IgD-negative memory B cell (primary cell): Measurements from ENCODE around the gene SLC26A11. TPM values are rescaled to one million over a fixed set of nuclear protein-coding genes. Genes with fewer than 3 reads are reported as not detected.
"Not testable (repeated sequence)": the region's sequence is repeated elsewhere in the genome, so short reads cannot be mapped to it uniquely, and the experiment has no call there.

Source experiments
- H3K27ac Mint-ChIP-seq, 3 donors: one replicate each; pipeline ENCODE4 v1.8.0; 2020 to 2022; ENCODE audit warnings: mild to moderate bottlenecking in 3 of 3, mixed read lengths in 3 of 3, moderate library complexity in 1 of 3
- H3K27me3 Mint-ChIP-seq: one replicate; pipeline ENCODE4 v1.8.0; 2021; ENCODE audit warnings: mixed read lengths
- H3K36me3 Mint-ChIP-seq: one replicate; pipeline ENCODE4 v1.8.0; 2020; ENCODE audit warnings: mild to moderate bottlenecking, mixed read lengths
- H3K4me1 Mint-ChIP-seq, 3 donors: one replicate each; pipeline ENCODE4 v1.8.0; 2020 to 2022; ENCODE audit warnings: mixed read lengths in 3 of 3, mild to moderate bottlenecking in 1 of 3
- H3K4me3 Mint-ChIP-seq, 4 donors: one replicate each; pipeline ENCODE4 v1.8.0; 2020 to 2022; ENCODE audit warnings: mild to moderate bottlenecking in 4 of 4, mixed read lengths in 4 of 4, moderate library complexity in 3 of 4
- H3K9me3 Mint-ChIP-seq, 3 donors: one replicate each; pipeline ENCODE4 v1.8.0; 2020 to 2021; ENCODE audit warnings: mixed read lengths in 3 of 3, mild to moderate bottlenecking in 1 of 3
- polyA plus RNA-seq: library from polyadenylated mRNA; unstranded; fragments of 300-500 nt; fragmentation: Illumina TruSeq; gene quantifications from one replicate; pipeline ENCODE4 v1.2.3, GENCODE V29; 2021

SLC26A11 gene
- polyA plus RNA-seq, 1 donor from 2014 or later, result 2.7 TPM

- Mint-ChIP-seq H3K4me1 (peaks cover 6 to 7% (median 7%) of the 10 kb centered on the region in 3 donors), H3K9me3 (no peaks in the 10 kb centered on the region), H3K4me3 (no peak overlapping the region), H3K27me3 (peaks cover 2% of the 10 kb centered on the region), H3K36me3 (no peaks in the 10 kb centered on the region), H3K27ac (no peak overlapping the region)
These were observed 32.6 kb downstream of the SLC26A11 start for GRCh38 chr17:80252871-80253270.

DNA sequence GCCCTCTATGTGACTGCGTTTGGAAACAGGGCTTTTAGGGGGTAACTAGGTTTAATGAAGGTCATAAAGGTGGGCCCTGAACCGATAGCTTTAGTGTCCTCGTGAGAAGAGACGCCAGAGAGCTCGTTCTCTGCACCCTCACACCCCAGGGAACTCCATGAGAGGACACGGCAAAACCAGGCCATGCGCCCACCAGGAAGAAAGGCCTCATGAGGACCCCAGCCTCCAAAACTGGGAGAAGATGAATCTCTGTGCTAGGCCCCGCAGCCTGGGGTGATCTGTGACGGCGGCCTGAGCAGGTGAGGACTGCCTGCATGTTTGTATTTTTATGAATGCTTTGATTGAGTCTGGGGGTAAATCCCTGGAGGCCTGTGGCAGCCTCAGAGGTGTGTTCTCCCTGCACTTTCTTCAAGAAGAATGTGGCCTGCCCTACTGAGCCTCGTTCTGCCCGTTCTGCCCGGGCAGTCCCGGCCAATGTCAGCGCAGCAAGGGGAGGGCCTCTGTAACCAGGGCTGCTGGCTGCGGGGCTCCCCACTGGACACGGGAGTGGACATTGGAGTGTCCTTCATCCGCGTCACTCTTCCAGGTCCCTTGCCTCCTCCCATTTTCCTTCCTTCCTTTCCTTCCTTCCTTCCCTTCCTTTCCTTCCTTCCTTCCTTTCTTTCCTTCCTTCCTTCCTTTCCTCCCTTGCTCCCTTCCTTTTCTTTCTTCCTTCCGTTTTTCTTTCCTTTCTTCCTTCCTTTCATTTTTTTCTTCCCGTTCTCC is 33.6 kb downstream of the SLC26A11 start:
- no peaks in the 10 kb centered on the region for H3K9me3 Mint-ChIP-seq
- peaks cover 12 to 14% (median 14%) of the 10 kb centered on the region in 3 donors for H3K4me1 Mint-ChIP-seq
- peak overlapping the region in 1 of 4 donors; percentile 79 for H3K4me3 Mint-ChIP-seq
- H3K27ac Mint-ChIP-seq, result no peak overlapping the region
- peaks cover 2% of the 10 kb centered on the region for H3K27me3 Mint-ChIP-seq
- H3K36me3 Mint-ChIP-seq, result no peaks in the 10 kb centered on the region

- Mint-ChIP-seq H3K4me3 (peak overlapping the region in 2 of 4 donors; percentile 79 to 80), H3K4me1 (peaks cover 17 to 18% (median 17%) of the 10 kb centered on the region in 3 donors), H3K27ac (peak overlapping the region in 2 of 3 donors; percentile 74 to 87), H3K27me3 (no peaks in the 10 kb centered on the region), H3K9me3 (no peaks in the 10 kb centered on the region), H3K36me3 (no peaks in the 10 kb centered on the region)
These were observed 34.4 kb downstream of the SLC26A11 start for GRCh38 chr17:80254396-80255251.

GRCh38 chr17:80256034-80256350 is 35.8 kb downstream of the SLC26A11 start:
- Mint-ChIP-seq H3K4me1 (peaks cover 17 to 21% (median 19%) of the 10 kb centered on the region in 3 donors), H3K27me3 (no peaks in the 10 kb centered on the region), H3K4me3 (peak overlapping the region in 1 of 4 donors; percentile 55), H3K9me3 (no peaks in the 10 kb centered on the region), H3K27ac (peak overlapping the region in 1 of 3 donors; percentile 87), H3K36me3 (no peaks in the 10 kb centered on the region)

DNA sequence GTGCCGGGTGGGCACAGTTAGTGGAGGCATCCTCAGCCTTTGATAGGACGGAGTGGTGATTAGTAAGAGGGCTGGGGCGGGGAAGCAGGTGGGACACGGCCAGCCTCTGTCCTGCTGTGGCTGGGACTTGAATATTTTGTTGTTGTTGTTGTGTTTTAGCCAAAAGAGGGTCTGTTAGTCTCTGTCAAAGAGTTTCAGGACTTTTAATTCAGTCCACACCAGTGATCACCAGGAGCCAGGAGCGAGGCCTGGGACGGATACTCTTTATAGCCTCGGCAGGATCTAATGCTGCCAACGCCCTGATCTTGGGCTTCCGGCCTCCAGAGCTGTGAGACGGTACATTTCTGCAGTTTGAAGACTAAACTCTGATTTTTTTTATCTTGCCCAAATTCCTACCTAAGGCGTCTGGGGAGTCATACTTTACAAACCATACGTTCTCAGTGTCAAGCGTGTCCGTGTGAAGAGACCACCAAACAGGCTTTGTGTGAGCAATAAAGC is 37.5 kb downstream of the SLC26A11 start:
- no peaks in the 10 kb centered on the region for H3K27me3 Mint-ChIP-seq

GRCh38 chr17:80258296-80258695 is 38.1 kb downstream of the SLC26A11 start:
- H3K9me3 Mint-ChIP-seq, H3K36me3 Mint-ChIP-seq, H3K27me3 Mint-ChIP-seq: not testable (repeated sequence)
- H3K4me3 Mint-ChIP-seq, result peak overlapping the region; percentile 84 to 90 (median 86)
- peak overlapping the region; percentile 76 to 97 (median 92) for H3K27ac Mint-ChIP-seq
- H3K4me1 Mint-ChIP-seq, result peaks cover 27 to 31% (median 30%) of the 10 kb centered on the region in 3 donors

More for the DNA sequence above, 37.5 kb downstream of the SLC26A11 start:
- Mint-ChIP-seq H3K9me3 (no peaks in the 10 kb centered on the region), H3K36me3 (no peaks in the 10 kb centered on the region), H3K4me1 (peaks cover 26 to 29% (median 28%) of the 10 kb centered on the region in 3 donors), H3K27ac (peak overlapping the region in 2 of 3 donors; percentile 76 to 92), H3K4me3 (peak overlapping the region in 2 of 4 donors; percentile 62 to 90)

- peaks cover 32 to 35% (median 34%) of the 10 kb centered on the region in 3 donors for H3K4me1 Mint-ChIP-seq
- H3K27me3 Mint-ChIP-seq, result no peaks in the 10 kb centered on the region
- H3K4me3 Mint-ChIP-seq, result peak overlapping the region; percentile 87 to 96 (median 92)
These were observed 39.3 kb downstream of the SLC26A11 start for GRCh38 chr17:80259457-80260068.

DNA sequence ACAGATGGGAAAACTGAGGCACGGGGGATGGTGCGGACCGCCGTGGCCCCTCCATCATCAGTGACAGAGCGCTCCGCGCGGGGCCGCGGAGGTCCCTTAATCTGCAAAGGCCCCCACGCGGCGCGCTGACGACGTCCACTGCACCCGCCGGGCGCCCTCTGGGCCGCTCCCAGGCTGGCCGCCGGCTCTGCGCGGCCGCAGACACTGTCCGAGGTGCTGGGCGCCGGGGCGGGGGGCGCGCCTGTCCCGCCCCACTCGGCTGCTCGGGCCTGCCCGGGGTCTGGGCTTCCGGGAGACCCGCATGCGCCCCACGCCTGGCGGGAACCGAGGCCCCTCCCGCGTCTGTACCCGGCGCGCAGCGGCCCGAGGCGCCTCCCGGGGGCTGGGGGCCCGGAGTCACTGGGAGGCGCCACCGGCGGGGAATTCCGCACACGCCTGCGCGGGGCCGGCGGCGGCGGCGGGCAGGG is 39.9 kb downstream of the SLC26A11 start:
- Mint-ChIP-seq H3K4me1 (peaks cover 29 to 34% (median 30%) of the 10 kb centered on the region in 3 donors), H3K27ac (peak overlapping the region; percentile 76 to 97 (median 92)), H3K27me3 (no peaks in the 10 kb centered on the region), H3K4me3 (peak overlapping the region; percentile 87 to 96 (median 92)), H3K36me3 (peaks cover 2% of the 10 kb centered on the region), H3K9me3 (no peaks in the 10 kb centered on the region)

More at GRCh38 chr17:80259457-80260068, 39.3 kb downstream of the SLC26A11 start:
- H3K36me3 Mint-ChIP-seq, result peaks cover 1% of the 10 kb centered on the region
- no peaks in the 10 kb centered on the region for H3K9me3 Mint-ChIP-seq
- H3K27ac Mint-ChIP-seq, result peak overlapping the region; percentile 76 to 97 (median 92)

GRCh38 chr17:80260791-80261158 is 40.5 kb downstream of the SLC26A11 start, which contains the start of gene RNF213:
Gene RNF213 (plus strand): TSS chr17:80260852. CDS start chr17:80263682, 2,830 bp downstream.
- peaks cover 34 to 39% (median 35%) of the 10 kb centered on the region in 3 donors for H3K4me1 Mint-ChIP-seq
- H3K27ac Mint-ChIP-seq, result peak within 1 kb of the TSS; percentile 77 to 97 (median 95)
- H3K4me3 Mint-ChIP-seq, result peak within 1 kb of the TSS; percentile 90 to 96 (median 94)
- peaks cover 2% of the 10 kb centered on the region for H3K36me3 Mint-ChIP-seq
- H3K27me3 Mint-ChIP-seq, result peaks cover 2% of the 10 kb centered on the region
- H3K9me3 Mint-ChIP-seq, result no peaks in the 10 kb centered on the region

GRCh38 chr17:80261159-80261894 is 41.1 kb downstream of the SLC26A11 start:
- no peaks in the 10 kb centered on the region for H3K9me3 Mint-ChIP-seq
- H3K4me3 Mint-ChIP-seq, result peak overlapping the region; percentile 81 to 94 (median 92)
- peak overlapping the region; percentile 77 to 97 (median 95) for H3K27ac Mint-ChIP-seq
- H3K36me3 Mint-ChIP-seq, result peaks cover 2% of the 10 kb centered on the region
- H3K27me3 Mint-ChIP-seq, result peaks cover 2% of the 10 kb centered on the region
- peaks cover 36 to 39% (median 37%) of the 10 kb centered on the region in 3 donors for H3K4me1 Mint-ChIP-seq

- H3K27ac Mint-ChIP-seq, result peak overlapping the region; percentile 77 to 97 (median 95)
- H3K4me1 Mint-ChIP-seq, result peaks cover 36 to 39% (median 37%) of the 10 kb centered on the region in 3 donors
- peaks cover 2% of the 10 kb centered on the region for H3K27me3 Mint-ChIP-seq
- H3K36me3 Mint-ChIP-seq, result peaks cover 2% of the 10 kb centered on the region
- H3K4me3 Mint-ChIP-seq, result peak overlapping the region; percentile 81 to 94 (median 92)
- H3K9me3 Mint-ChIP-seq, result no peaks in the 10 kb centered on the region
These were observed 41.7 kb downstream of the SLC26A11 start for GRCh38 chr17:80261895-80262279.

GRCh38 chr17:80262291-80262690 is 42.1 kb downstream of the SLC26A11 start:
- peaks cover 36 to 39% (median 37%) of the 10 kb centered on the region in 3 donors for H3K4me1 Mint-ChIP-seq
- H3K27ac Mint-ChIP-seq, result peak overlapping the region; percentile 77 to 97 (median 95)
- H3K27me3 Mint-ChIP-seq, result peaks cover 2% of the 10 kb centered on the region
- H3K4me3 Mint-ChIP-seq, result peak overlapping the region; percentile 81 to 94 (median 92)
- H3K36me3 Mint-ChIP-seq, result peaks cover 2% of the 10 kb centered on the region
- H3K9me3 Mint-ChIP-seq, result no peaks in the 10 kb centered on the region

DNA sequence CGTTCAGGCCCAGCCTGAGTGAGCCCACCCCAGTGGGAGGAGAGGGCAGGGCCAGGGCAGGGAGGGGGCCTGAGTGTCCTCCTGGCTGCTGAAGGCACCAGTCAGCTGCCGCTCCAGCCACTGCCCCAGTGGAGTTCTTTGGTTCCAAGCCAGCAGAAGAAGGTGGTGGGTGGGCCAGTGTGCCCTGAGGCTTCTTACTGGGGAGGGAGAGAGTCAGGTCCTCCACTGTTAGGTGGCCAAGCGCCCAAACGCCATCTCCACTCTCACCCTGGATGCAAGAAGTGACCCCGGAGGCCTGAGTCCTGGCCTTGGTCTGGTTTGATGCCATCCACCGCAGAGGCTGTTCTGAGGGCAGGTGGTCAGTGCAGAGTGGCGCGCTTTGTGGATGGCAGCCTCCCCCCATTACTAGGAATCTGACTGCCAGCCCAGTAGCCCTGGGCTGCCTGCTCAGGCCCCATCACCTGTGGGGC is 42.6 kb downstream of the SLC26A11 start:
- Mint-ChIP-seq H3K4me3 (peak overlapping the region; percentile 65 to 100 (median 91)), H3K27ac (peak overlapping the region; percentile 92 to 97 (median 96)), H3K9me3 (no peaks in the 10 kb centered on the region), H3K4me1 (peaks cover 36 to 41% (median 39%) of the 10 kb centered on the region in 3 donors), H3K27me3 (peaks cover 2% of the 10 kb centered on the region), H3K36me3 (peaks cover 2% of the 10 kb centered on the region)
